RCC 7860 (cell line): ENCODE measurements around the gene ARRDC4.
"Not testable (repeated sequence)": the region's sequence is repeated elsewhere in the genome, so short reads cannot be mapped to it uniquely, and the experiment has no call there.

Source experiments
- DNase-seq: peaks from one replicate; pipeline ENCODE4 v3.0.0-alpha.2; 2015; ENCODE audit warnings: low spot score
- FAIRE-seq: peaks from 2 replicates; lab custom pipeline; 2012; peaks lifted over from hg19 to GRCh38; lab: Jason Lieb, UNC

ARRDC4 gene

DNA sequence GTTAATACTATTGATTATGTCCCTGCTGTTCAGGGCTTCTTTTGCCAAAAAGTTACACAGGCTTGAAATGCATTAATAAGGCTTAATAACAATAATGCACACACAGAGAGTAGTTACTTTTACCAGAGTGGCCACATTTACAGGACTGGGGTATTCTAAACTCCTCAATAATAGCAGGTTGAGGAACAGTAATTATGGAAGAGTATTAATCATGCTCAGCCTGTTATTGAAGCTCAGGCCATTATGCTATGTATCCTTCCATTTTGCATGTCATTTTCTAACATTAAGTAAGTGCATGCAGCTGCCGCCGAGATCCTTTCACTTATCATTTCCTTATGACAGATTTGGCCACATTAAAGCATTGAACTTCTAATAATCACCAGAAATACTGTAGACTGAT is 5.7 kb downstream of the ARRDC4 start:
- no peak for FAIRE-seq
- no peak for DNase-seq

DNA sequence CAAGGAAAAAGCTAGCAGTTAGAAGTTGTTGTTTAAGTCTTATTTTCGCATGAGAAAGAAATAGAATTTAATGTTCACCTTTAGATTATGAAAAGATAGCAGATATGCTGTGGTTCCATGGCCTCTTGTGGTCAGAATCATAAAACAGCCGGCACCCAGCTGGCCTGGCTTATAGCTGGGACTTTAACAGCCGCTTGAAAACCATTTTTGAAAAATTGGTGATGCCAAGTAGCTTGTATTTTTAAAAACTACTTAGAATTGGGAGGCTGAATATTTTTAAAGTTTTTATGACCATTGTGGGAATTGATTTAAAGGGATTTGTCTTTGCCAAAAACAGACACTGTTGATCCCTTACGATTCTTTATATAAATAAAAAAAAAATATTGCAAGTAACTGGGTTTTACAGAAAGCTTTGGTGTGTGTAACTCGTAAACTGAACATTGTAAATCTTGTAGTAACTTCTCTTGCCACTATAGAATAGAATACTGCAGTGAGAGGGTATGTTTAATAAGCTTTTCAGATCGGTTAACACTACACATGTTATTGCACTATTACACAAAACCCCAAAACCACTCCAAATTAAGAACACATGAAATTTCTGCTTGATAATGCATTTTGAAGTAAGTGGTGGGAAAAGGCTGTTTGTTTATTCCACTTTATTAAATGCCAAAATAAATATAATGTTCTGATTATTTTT is 6.6 kb downstream of the ARRDC4 start:
- FAIRE-seq (no peak), DNase-seq (no peak)

DNA sequence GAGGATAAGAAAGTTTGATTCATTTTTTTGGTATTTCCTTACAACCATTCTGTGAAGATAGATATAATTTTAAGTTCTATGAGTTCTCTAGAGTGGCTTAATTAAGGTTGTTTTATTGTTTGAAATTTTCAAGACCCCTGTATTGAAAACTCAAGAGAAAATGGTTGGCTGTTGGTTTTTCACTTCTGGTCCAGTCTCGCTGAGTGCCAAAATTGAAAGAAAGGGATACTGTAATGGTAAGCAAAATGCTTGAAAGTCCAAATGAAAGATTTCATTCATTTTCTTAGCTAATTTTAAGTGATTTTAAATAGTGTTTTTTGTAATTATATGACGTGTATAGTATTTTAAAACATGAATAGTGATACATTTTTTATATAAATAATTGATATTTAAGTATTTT is 7.4 kb downstream of the ARRDC4 start:
- no peak for FAIRE-seq
- DNase-seq, result no peak

DNA sequence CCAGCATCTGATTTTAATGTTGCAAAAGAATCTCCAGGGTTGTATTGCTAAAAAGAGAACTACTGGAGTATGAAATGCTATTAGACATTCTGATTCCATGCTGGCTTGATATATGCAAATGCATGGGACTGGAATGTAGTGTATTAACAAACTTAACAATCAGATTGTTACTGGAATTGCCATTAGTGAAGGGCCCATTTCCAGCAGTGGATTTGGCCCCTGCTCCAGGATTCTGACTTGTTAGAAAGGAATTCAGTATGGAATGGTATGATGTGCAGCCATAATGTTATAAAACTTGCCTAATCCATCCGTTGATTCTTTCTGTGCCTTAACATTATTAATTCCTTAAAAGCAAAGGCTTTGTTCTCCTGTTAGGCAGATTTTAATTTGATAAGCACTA is 7.9 kb downstream of the ARRDC4 start:
- DNase-seq, result no peak
- no peak for FAIRE-seq

DNA sequence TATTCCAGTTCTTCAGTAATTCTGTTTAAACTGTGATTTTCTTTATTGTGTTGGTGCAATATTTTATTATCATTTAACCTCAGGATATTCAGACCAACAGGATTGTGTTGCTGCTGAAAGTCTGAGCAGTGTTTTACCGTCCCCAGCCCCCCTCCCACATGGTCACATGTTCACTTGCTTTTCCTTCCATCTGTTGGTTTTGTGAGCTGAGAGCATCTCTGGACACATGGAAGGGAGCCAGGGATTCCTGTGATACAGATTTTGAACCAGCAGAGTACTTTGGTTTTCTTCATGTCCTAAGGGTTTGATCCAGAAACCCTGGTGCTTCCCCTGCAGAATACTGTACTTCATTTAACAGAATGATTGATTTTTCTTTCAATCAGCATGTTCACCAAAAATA is 11.9 kb downstream of the ARRDC4 start:
- DNase-seq (no peak), FAIRE-seq (no peak)

DNA sequence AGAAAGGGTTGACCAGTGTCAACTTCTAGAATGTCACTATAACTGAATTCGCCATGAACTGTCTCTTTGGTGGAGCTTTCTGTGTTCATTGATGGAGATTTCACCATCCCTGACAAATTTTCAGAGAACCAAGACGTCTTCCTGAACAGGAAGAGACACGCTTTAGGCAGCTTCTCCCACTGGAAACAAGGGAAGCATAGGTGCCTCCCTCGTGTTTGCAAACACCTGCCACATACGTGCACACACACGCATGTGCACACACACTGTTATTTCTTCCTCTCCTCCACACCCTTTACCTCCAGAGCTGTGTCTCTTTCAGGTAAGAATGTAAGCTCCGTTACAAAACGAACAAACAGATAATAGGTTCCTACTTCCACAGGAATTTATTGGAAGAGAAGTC is 15.6 kb downstream of the ARRDC4 start:
- FAIRE-seq, result no peak
- DNase-seq, result no peak

DNA sequence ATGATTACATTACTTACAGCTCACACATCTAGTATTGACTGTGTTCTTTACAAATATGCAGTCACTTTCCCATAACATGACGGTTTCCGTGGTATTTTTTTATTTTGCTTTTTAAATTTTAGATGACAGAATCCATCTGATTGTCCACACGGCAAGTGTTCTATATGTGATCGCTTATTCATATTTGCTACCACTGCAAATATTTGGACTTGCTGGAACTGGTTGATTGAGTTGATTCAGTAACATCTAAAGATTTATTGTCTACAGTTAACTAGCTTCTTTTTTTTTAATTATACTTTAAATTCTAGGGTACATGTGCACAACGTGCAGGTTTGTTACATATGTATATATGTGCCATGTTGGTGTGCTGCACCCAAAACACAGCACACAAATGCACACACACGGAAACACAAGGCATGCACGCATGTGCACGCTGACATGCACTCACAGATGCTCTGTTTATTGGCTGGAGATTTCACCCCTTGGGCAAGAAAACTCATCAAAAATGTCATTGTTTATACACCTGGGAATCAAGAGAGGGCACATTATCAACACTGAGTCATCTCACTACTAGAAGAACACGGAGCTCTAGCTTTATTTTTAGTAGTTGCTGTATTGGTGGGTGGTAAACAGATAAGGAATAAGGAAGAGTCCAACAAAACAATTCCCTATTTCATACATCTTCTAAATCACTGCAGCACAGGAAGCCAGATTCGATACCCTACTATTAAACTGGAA is 16.4 kb downstream of the ARRDC4 start:
- no peak for FAIRE-seq
- DNase-seq, result no peak

DNA sequence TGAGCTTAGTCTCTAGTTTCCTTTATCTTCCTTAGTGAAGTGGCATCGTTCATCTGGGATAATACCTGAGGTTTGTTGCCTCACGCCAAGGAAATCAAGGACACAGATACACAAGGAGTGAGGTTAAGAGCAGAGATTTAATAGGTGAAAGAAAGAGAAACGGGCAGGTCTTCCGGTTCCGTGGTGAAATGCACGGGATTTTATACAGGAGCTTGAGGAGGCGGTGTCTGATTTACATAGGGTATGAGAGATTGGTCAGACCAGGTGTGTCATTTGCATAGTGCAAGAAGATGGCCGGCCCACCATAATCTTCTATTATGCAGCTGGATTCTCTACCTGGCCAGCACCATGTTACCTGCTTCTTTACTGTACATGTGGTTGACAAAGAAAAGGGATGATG is 17.2 kb downstream of the ARRDC4 start:
- DNase-seq (no peak), FAIRE-seq (no peak)

DNA sequence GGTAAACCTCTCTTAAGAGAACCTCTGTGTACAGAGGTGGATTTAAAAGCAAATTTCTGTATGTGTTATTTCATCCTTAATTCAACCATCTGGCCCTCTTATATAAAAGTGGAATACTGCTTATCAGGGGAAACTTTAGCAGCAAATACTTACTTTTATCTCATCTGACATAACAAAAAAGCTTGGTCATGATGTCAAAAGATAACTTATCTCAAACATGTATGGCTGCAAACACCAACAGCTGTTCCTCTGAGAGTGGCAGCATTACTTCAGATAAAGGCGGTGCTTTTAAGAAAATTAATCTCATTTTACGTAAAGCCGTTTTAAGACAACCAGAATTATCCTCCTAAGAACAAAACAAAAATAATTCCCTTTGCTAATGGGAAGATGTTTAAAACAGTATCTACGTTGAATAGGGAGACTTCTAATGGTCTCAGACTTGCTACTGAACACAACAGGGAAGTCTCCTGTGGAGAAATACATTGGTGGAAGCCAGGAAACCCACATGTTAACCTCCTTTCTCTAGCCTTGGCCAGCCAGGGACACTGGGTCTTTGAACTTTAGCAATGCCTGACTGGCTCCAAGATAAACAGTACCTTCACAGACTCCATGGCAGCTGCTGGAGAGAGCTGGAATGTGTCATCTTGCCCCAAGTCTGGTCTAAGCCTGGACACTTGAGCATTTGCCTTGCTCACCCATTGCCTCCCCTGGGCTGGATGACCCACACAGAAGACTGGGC is 18.1 kb downstream of the ARRDC4 start:
- FAIRE-seq (no peak), DNase-seq (peak; percentile 29)

DNA sequence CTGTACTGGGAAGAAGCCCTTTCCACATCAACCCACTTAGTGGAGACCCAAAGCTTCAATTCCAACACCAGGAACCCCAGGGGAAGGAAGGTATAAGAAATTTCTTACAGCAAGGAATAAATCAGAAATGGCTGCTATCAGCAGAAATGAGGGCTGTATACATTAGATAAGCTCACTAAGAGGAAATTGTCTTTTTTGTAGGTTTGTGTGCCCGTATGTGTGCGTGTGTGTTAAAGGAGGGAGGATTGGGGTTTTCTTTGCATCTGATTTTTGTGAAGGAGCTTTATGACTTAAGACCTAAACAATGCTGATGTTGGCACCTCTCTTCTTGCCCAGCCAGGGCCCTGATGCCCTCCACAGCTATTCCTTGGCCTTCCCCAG is 18.6 kb downstream of the ARRDC4 start:
- FAIRE-seq (no peak), DNase-seq (no peak)

DNA sequence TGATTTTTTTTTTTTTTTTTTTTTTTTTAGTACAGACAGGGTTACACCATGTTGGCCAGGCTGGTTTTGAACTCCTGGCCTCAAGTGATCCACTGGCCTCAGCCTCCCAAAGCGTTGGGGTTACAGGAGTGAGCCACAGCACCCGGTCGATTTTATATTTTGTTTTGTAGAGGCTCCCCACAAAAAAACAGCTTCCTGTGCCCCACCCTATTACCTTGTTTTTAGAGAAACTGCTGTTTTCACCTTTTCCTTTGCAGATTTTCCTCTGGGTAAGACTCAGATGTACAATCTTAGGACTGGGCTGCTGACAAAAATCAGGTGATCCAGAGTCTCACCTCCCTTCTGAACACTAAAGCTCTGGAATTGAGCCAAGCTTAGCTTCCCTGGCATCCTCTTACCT is 20.6 kb downstream of the ARRDC4 start:
- DNase-seq, result no peak
- FAIRE-seq, result no peak

DNA sequence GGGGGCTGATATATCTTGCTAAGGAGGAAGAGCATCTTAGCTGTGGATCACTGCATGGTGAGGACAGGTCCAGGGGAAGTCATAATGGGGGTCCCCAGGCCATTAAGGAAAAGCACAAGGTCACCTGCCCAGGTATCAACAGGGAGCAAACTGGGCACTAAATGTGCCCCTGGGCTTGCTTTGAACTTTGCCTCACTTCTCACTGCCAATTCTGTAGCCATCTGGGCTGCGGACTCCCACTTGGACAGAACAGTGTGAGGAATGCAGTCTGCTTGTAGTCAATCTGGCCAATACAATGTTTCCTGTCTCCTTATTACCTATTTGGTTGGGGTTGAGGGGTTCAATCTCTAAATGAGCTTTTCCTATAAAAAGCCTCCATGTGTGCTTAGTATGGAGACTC is 21.3 kb downstream of the ARRDC4 start:
- DNase-seq, result no peak
- no peak for FAIRE-seq

DNA sequence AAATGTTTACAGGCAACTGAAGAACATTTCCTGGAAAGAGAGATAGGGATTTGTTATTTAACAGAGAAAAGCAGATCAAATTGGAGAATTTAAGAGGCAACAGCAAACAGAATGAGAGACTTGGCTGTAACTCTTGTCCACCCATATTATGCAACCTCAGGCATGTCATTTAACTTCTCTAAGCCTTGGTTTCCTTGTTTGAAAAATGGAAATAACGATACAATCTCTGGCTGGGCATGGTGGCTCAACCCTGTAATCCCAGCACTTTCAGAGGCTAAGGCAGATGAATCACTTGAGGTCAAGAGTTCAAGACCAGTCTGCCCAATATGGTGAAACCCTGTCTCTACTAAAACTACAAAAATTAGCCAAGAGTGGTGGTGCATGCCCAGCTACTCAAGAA is 23.7 kb downstream of the ARRDC4 start:
- FAIRE-seq (no peak), DNase-seq (no peak)

DNA sequence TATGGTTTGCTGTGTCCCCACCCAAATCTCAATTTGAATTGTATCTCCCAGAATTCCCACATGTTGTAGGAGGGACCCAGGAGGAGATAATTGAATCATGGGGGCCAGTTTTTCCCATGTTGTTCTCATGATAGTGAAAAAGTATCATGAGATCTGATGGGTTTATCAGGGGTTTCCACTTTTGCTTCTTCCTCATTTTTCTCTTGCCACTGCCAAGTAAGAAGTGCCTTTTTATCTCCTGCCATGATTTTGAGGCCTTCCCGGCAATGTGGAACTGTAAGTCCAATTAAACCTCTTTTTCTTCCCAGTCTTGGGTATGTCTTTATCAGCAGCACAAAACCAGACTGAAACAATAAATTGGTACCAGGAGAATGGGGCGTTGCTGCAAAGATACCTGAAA is 25.5 kb downstream of the ARRDC4 start:
- not testable (repeated sequence) for FAIRE-seq, DNase-seq

DNA sequence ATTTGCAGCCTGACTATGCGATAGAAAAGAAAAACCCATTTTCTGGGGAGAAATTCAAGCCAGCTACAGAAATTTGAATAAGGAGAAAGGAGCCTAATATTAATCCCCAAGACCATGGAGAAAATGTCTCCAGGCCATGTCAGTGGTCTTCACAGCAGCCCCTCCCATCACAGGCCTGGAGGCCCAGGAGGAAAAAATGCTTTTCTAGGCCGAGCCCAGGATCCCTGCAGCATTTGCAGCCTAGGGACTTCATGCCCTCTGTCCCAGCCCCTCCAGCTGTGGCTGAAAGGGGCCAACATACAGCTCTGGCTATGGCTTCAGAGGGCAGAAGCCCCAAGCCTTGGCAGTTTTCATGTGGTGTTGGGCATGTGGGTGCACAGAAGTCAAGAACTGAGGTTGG is 26.3 kb downstream of the ARRDC4 start:
- FAIRE-seq (no peak), DNase-seq (no peak)

DNA sequence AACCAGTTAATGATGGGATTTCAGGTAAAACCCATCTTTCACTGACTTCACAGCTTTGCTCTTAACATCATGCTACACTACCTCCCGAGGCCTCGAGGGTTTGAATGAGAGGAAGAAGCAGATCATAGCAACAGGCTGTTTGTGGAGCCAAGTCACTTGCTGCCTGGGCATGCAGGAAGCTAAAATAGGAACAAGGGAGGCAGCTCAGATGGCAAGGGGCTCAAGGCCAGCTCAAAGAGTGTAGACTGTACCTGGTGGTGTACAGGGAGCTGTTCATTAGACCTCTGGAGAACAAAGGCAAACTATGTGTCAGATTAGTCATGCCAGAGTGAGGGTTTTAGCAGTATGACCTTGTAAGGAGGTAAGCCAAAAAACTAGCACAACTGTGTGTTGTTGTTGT is 28.8 kb downstream of the ARRDC4 start:
- DNase-seq (no peak), FAIRE-seq (no peak)

DNA sequence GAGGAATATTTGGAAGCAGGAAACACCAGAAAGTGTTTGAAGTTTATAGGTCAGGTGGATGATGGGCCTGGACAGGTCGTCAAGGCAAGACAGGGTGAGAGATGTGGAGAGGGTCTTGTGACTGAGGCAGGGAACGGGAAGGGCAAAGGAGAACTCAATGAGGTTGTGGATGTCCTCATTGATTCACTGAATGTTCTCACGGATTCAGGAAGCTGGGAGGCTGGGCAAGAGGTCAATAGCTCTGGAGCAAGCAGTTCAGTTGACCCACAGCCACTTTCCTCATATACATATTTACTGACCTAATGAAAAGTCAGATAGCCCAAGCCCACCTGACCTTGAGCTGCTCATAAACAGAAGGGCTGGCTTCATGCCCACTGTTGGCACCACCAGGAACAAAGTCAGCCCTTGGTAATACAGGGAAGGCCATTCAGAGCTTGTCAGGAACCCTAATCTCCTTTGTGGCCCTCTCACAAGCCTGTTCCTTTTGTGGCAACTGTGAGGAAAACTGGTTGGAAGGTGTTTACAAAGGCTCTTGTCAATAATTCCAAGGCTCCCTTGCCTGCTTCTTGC is 31.6 kb downstream of the ARRDC4 start:
- no peak for FAIRE-seq
- no peak for DNase-seq

DNA sequence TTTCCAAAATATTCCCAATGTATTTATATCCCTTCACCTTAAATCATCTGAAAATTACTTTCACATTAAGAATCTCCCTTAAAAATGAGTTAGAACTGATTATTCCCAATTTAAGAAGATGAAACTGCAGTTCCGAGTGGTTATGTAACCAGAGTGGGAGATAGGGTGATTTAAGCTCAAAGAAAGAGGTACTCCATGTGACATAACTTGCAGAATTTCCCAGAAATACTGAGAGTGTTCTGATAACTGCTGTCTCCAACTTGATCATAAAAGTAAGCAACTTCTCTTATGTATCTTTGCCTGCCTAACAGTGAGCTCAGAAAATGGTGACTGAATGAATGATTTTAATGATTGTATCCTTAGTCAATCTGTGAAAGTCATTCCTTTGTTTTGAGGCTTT is 32.3 kb downstream of the ARRDC4 start:
- FAIRE-seq, result no peak
- DNase-seq, result no peak

DNA sequence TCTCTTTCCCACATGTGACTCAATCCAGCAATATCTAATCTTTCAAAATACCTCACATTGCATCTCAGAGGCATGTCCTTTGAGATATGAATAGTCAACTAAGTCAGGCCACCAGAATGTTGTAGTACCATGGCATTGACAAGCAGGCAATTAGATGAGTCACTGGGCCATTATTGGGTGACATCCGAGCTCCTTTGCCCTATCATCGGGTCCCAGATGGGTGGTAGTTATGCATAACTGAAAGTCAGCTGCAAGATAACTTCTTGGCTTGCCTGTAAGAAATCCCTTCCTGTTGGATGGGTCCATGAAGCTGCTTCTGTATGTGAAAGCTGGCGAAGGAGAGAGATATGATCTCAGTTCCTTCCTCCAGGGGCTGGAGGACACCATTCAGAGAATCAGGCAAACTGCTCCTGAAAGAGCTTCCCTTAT is 32.8 kb downstream of the ARRDC4 start:
- peak; percentile 60 for DNase-seq

DNA sequence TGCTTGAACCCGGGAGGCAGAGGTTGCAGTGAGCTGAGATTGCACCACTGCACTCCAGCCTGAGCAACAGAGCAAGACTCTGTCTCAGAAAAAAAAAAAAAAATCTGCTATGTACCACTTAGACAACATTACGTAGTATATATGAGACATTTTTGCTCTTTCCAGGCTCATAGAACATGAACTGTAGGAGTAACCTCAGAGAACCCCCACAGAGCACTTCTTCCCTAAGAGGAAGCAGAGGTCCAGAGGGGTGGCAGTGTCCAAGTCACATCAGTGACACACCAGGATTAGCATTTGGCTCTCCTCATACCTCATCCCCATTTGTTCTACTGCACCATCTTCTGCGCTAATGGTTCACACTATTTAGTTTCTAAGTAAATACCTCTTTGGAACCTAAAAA is 33.7 kb downstream of the ARRDC4 start:
- DNase-seq (no peak), FAIRE-seq (no peak)

More for the DNA sequence above, 32.8 kb downstream of the ARRDC4 start:
- FAIRE-seq, result peak; percentile 12

DNA sequence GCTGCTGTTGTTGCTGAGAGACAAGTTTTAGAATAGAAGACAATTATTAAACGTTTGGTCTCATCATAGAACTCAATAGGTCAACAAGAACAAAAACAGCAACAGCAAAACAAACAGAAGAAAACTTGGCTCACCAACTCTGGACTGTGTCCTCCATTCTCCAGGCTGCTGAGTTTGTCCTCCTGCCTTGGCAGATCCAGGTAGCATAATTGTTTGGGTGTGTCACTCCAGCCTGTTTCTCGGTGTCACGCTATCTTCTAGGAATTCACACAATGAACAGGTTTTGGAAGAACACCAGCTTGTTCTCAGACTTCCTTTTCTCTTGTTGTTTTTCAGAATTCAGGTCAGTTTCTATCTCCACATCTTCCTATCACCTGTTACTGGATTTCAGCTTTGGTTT is 34.7 kb downstream of the ARRDC4 start:
- no peak for DNase-seq

More for the DNA sequence above, 34.7 kb downstream of the ARRDC4 start:
- FAIRE-seq, result no peak
